H9 (cell line): ENCODE data around the gene RMND5B. TPM values are rescaled to one million over a fixed set of nuclear protein-coding genes. Genes with fewer than 3 reads are reported as not detected.

Experiments used
- DNase-seq: peaks from one replicate; pipeline ENCODE4 v3.0.0-alpha.2; 2017
- H2AFZ ChIP-seq: one replicate; pipeline ENCODE4 v1.6.1; 2013; ENCODE audit warnings: mild to moderate bottlenecking, low read length, control low read depth, moderate library complexity
- H2AK5ac ChIP-seq: 2 replicates; pipeline ENCODE4 v1.6.1; 2013; ENCODE audit warnings: low read length, control low read depth, mixed read lengths; ENCODE audit not compliant: insufficient read length
- H2BK120ac ChIP-seq: one replicate; pipeline ENCODE4 v1.6.1; 2013; ENCODE audit warnings: low read depth, mild to moderate bottlenecking, low read length, control low read depth, inconsistent platforms; ENCODE audit not compliant: poor library complexity, severe bottlenecking
- H2BK12ac ChIP-seq: 2 replicates; pipeline ENCODE4 v1.6.1; 2013; ENCODE audit warnings: low read length, control low read depth, mixed read lengths, low read depth; ENCODE audit not compliant: insufficient read length
- H2BK15ac ChIP-seq: 2 replicates; pipeline ENCODE4 v1.6.1; 2013; ENCODE audit warnings: low read depth, low read length, control low read depth
- H2BK20ac ChIP-seq: one replicate; pipeline ENCODE4 v1.6.1; 2013; ENCODE audit warnings: low read depth, mild to moderate bottlenecking, low read length, control low read depth, inconsistent platforms; ENCODE audit not compliant: poor library complexity, severe bottlenecking
- H2BK5ac ChIP-seq: 2 replicates; pipeline ENCODE4 v1.6.1; 2013; ENCODE audit warnings: low read length, control low read depth, mixed read lengths; ENCODE audit not compliant: insufficient read length
- H3K14ac ChIP-seq: 2 replicates; pipeline ENCODE4 v1.6.1; 2013; ENCODE audit warnings: low read length, control low read depth; ENCODE audit not compliant: insufficient read depth
- H3K18ac ChIP-seq: 2 replicates; pipeline ENCODE4 v1.6.1; 2013; ENCODE audit warnings: low read depth, mild to moderate bottlenecking, mixed read lengths, low read length, control low read depth; ENCODE audit not compliant: insufficient read length
- H3K23ac ChIP-seq: 2 replicates; pipeline ENCODE4 v1.6.1; 2013; ENCODE audit warnings: low read length, control low read depth, mixed read lengths, low read depth; ENCODE audit not compliant: insufficient read length
- H3K23me2 ChIP-seq: 2 replicates; pipeline ENCODE4 v1.6.1; 2013; ENCODE audit warnings: low read depth, mild to moderate bottlenecking, mixed read lengths, low read length, control low read depth; ENCODE audit not compliant: insufficient read length, poor library complexity, severe bottlenecking
- H3K27ac ChIP-seq: 2 replicates; pipeline ENCODE4 v1.5.1; 2013; ENCODE audit warnings: low read length, control low read depth, mixed read lengths, low read depth; ENCODE audit not compliant: insufficient read length
- H3K27me3 ChIP-seq: 2 replicates; pipeline ENCODE4 v1.6.1; 2013; ENCODE audit warnings: low read length, control low read depth, inconsistent platforms; ENCODE audit not compliant: insufficient read depth
- H3K4ac ChIP-seq: 2 replicates; pipeline ENCODE4 v1.6.1; 2013; ENCODE audit warnings: low read depth, mild to moderate bottlenecking, control low read depth, inconsistent platforms, low read length, moderate library complexity
- H3K4me1 ChIP-seq: 2 replicates; pipeline ENCODE4 v1.6.1; 2013; ENCODE audit warnings: low read length, control low read depth, inconsistent platforms; ENCODE audit not compliant: insufficient read depth
- H3K4me2 ChIP-seq: 2 replicates; pipeline ENCODE4 v1.6.1; 2013; ENCODE audit warnings: low read length, control low read depth, mixed read lengths; ENCODE audit not compliant: insufficient read length, insufficient read depth
- H3K56ac ChIP-seq: 2 replicates; pipeline ENCODE4 v1.6.1; 2013; ENCODE audit warnings: low read depth, mild to moderate bottlenecking, mixed read lengths, low read length, control low read depth; ENCODE audit not compliant: insufficient read length
- H3K79me1 ChIP-seq: 2 replicates; pipeline ENCODE4 v1.6.1; 2013; ENCODE audit warnings: low read depth, mild to moderate bottlenecking, moderate library complexity, low read length, control low read depth, inconsistent platforms; ENCODE audit not compliant: insufficient read depth, poor library complexity, severe bottlenecking
- H3K79me2 ChIP-seq: 2 replicates; pipeline ENCODE4 v1.6.1; 2013; ENCODE audit warnings: low read length, control low read depth, inconsistent platforms; ENCODE audit not compliant: insufficient read depth
- H3K9ac ChIP-seq: 2 replicates; pipeline ENCODE4 v1.6.1; 2013; ENCODE audit warnings: low read length, control low read depth, mixed read lengths; ENCODE audit not compliant: insufficient read length; ENCODE audit errors: extremely low read depth
- H3K9me3 ChIP-seq: one replicate; pipeline ENCODE4 v1.6.1; 2013; ENCODE audit warnings: low read depth, low read length, inconsistent platforms; ENCODE audit not compliant: control insufficient read depth
- H3T11ph ChIP-seq: one replicate; pipeline ENCODE4 v1.6.1; 2013; ENCODE audit warnings: mild to moderate bottlenecking, low read length, control low read depth, inconsistent platforms
- H4K20me1 ChIP-seq: one replicate; pipeline ENCODE4 v1.6.1; 2013; ENCODE audit not compliant: control insufficient read depth, insufficient read length, insufficient read depth
- H4K5ac ChIP-seq: 2 replicates; pipeline ENCODE4 v1.6.1; 2013; ENCODE audit warnings: low read depth, mild to moderate bottlenecking, mixed read lengths, low read length, control low read depth; ENCODE audit not compliant: insufficient read length
- H4K8ac ChIP-seq: replicated peaks from 2 replicates; pipeline ENCODE4 v1.6.1; 2013; ENCODE audit warnings: low read length, control low read depth, mixed read lengths, low read depth; ENCODE audit not compliant: insufficient read length
- H4K91ac ChIP-seq: 2 replicates; pipeline ENCODE4 v1.6.1; 2013; ENCODE audit warnings: low read depth, mild to moderate bottlenecking, moderate library complexity, mixed read lengths, low read length, control low read depth; ENCODE audit not compliant: insufficient read length
- H3K27ac Mint-ChIP-seq, 3 experiments: 2 replicates in 2 of 3; 3 replicates in 1 of 3; pipeline ENCODE4 v1.8.0; 2020 to 2021; ENCODE audit warnings: mixed read lengths in 3 of 3, mild to moderate bottlenecking in 1 of 3, moderate library complexity in 1 of 3
- H3K27me3 Mint-ChIP-seq: 2 replicates; pipeline ENCODE4 v1.8.0; 2021; ENCODE audit warnings: low read depth, mild to moderate bottlenecking, moderate library complexity, mixed read lengths
- H3K36me3 Mint-ChIP-seq, 3 experiments: 2 replicates in 2 of 3; 3 replicates in 1 of 3; pipeline ENCODE4 v1.8.0; 2020 to 2021; ENCODE audit warnings: low read depth in 3 of 3, mixed read lengths in 3 of 3; ENCODE audit not compliant: insufficient read depth in 1 of 3
- H3K4me1 Mint-ChIP-seq, 2 experiments: 2 replicates each; pipeline ENCODE4 v1.8.0; 2020; ENCODE audit warnings: mixed read lengths in 2 of 2
- H3K4me3 Mint-ChIP-seq, 2 experiments: 2 replicates in 1 of 2; 3 replicates in 1 of 2; pipeline ENCODE4 v1.8.0; 2020 to 2021; ENCODE audit warnings: mild to moderate bottlenecking in 2 of 2, mixed read lengths in 2 of 2, moderate library complexity in 1 of 2
- H3K9me3 Mint-ChIP-seq, 2 experiments: 2 replicates in 1 of 2; 3 replicates in 1 of 2; pipeline ENCODE4 v1.8.0; 2020; ENCODE audit warnings: mild to moderate bottlenecking in 2 of 2, mixed read lengths in 2 of 2, moderate library complexity in 1 of 2
- CTCF ChIP-seq: fragments of 200-600 bp; sonication (generic); conservative IDR thresholded peaks from 3 replicates; pipeline ENCODE4 v1.8.0; 2021; ENCODE audit warnings: antibody characterized with exemption, mild to moderate bottlenecking
- WGBS: extraction: QIAGEN DNeasy Blood & Tissue Kit; methylation state at CpG from one replicate; pipeline ENCODE4 v1.1.7; 2013; ENCODE audit warnings: missing lambda C conversion rate, low lambda C conversion rate, mixed read lengths; ENCODE audit not compliant: insufficient read length; ENCODE audit errors: extremely low coverage; 5-methylcytosine and 5-hydroxymethylcytosine counted together
- total RNA-seq: library from RNA; stranded (reverse); gene quantifications from 2 replicates; pipeline ENCODE4 v1.2.1, GENCODE V29; 2021

The RMND5B gene
- total RNA-seq, 1 experiment from 2014 or later, result 86.4 TPM

GRCh38 chr5:178110511-178110910 lies 20.3 kb upstream of the RMND5B start:
- H3K23ac ChIP-seq, result no peak overlapping the region
- no peak overlapping the region for H4K5ac ChIP-seq
- H4K91ac ChIP-seq, result no peak overlapping the region
- Mint-ChIP-seq H3K36me3 (peaks cover 2 to 11% (median 4%) of the 10 kb centered on the region in 3 experiments; a peak in 6 of 7 replicates), H3K4me1 (peaks cover 15 to 21% of the 10 kb centered on the region in 2 experiments), H3K9me3 (peaks cover 5 to 7% of the 10 kb centered on the region in 2 experiments; a peak in 4 of 5 replicates), H3K4me3 (peak overlapping the region in 1 of 2 experiments; percentile 1; a peak in 2 of 5 replicates), H3K27me3 (peaks cover 9% of the 10 kb centered on the region), H3K27ac (no peak overlapping the region)
- H2AK5ac ChIP-seq, result no peak overlapping the region
- no peaks in the 10 kb centered on the region for H3K27me3 ChIP-seq
- no peak overlapping the region for H2AFZ ChIP-seq
- H3K56ac ChIP-seq, result no peak overlapping the region
- H3K18ac ChIP-seq, result no peak overlapping the region
- no peak overlapping the region for H4K8ac ChIP-seq
- no peak overlapping the region for H2BK120ac ChIP-seq
- peaks cover 9% of the 10 kb centered on the region; the same call in 1 of the 2 replicates for H3K79me2 ChIP-seq
- no peak overlapping the region for H3K4me2 ChIP-seq
- no peak overlapping the region for H2BK15ac ChIP-seq
- no peak overlapping the region for H3K14ac ChIP-seq
- H4K20me1 ChIP-seq, result no peaks in the 10 kb centered on the region
- no peak overlapping the region for H3K27ac ChIP-seq
- H3K9ac ChIP-seq, result no peak overlapping the region
- H2BK5ac ChIP-seq, result no peak overlapping the region
- DNase-seq, result no peak
- no peaks in the 10 kb centered on the region for H3K79me1 ChIP-seq
- H3K23me2 ChIP-seq, result peaks cover 12% of the 10 kb centered on the region
- no CpG with 5 or more reads among the region's 9 CpGs for WGBS
- H2BK20ac ChIP-seq, result no peak overlapping the region
- H2BK12ac ChIP-seq, result no peak overlapping the region
- no peak overlapping the region for H3K4ac ChIP-seq
- no peaks in the 10 kb centered on the region for H3K9me3 ChIP-seq
- no peak for TF ChIP-seq CTCF
- H3K4me1 ChIP-seq, result peaks cover 3% of the 10 kb centered on the region; the same call in 1 of the 2 replicates
- no peak overlapping the region for H3T11ph ChIP-seq
